SJCRH30 (cell line): ENCODE results near the gene BEST2. TPM values are rescaled to one million over a fixed set of nuclear protein-coding genes. Genes with fewer than 3 reads are reported as not detected.

ENCODE experiments used
- DNase-seq, 2 experiments: peaks; one replicate each; pipeline ENCODE4 v3.0.0-alpha.2; 2015 to 2020
- H3K27ac ChIP-seq: fragments of 250-450 bp; sonication (Bioruptor Pico); 2 replicates; pipeline ENCODE4 v1.5.1; 2020; ENCODE audit warnings: mild to moderate bottlenecking, moderate library complexity
- H3K27me3 ChIP-seq: fragments of 250-450 bp; sonication (Bioruptor Pico); 2 replicates; pipeline ENCODE4 v1.5.1; 2020; ENCODE audit warnings: mild to moderate bottlenecking, moderate library complexity
- H3K36me3 ChIP-seq: fragments of 250-450 bp; sonication (Bioruptor Pico); 2 replicates; pipeline ENCODE4 v1.5.1; 2020; ENCODE audit warnings: mild to moderate bottlenecking, moderate library complexity
- H3K4me1 ChIP-seq: fragments of 250-450 bp; sonication (Bioruptor Pico); 2 replicates; pipeline ENCODE4 v1.5.1; 2020; ENCODE audit warnings: mild to moderate bottlenecking, moderate library complexity
- H3K4me3 ChIP-seq: fragments of 250-450 bp; sonication (Bioruptor Pico); 2 replicates; pipeline ENCODE4 v1.5.1; 2020; ENCODE audit warnings: mild to moderate bottlenecking, moderate library complexity
- H3K9me3 ChIP-seq: fragments of 250-450 bp; sonication (Bioruptor Pico); replicated peaks from 2 replicates; pipeline ENCODE4 v1.5.1; 2020; ENCODE audit warnings: mild to moderate bottlenecking, moderate library complexity
- total RNA-seq: library from RNA; depleted of rRNA; stranded (reverse); fragments of >200 nt; shearing (Covaris generic); gene quantifications from 2 replicates; pipeline ENCODE4 v1.2.3, GENCODE V29; 2014

BEST2 gene
- total RNA-seq, 1 experiment from 2014 or later, result 0.04 TPM

DNA sequence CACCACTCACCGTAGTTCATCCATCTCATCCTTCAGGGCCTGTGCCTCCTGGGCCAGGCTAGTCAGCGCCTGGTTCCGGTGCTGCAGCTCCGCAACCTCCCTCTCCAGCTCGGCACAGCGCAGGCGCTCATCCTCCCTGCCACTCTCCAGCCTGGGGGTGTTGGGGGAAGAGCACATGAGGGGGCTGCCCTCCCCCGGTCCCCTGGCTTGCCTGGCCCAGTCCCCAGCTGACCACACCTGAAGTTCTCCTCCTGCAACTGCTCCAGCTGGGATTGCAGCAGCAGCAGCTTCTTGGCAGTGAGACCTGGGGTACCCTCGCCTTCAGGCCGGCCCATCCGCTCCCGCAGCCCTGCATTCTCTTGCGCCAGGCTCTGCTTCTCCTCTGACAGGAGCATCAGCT lies 19.3 kb downstream of the BEST2 start:
- H3K4me3 ChIP-seq, result no peak overlapping the region
- 0 out of 2 replicates have a peak, but pooled peaks cover 3% of the 10 kb centered on the region for H3K36me3 ChIP-seq
- H3K27ac ChIP-seq, result no peak overlapping the region
- peaks cover 5% of the 10 kb centered on the region for H3K4me1 ChIP-seq
- no peaks in the 10 kb centered on the region for H3K27me3 ChIP-seq
- no peak for DNase-seq
- no peaks in the 10 kb centered on the region for H3K9me3 ChIP-seq

DNA sequence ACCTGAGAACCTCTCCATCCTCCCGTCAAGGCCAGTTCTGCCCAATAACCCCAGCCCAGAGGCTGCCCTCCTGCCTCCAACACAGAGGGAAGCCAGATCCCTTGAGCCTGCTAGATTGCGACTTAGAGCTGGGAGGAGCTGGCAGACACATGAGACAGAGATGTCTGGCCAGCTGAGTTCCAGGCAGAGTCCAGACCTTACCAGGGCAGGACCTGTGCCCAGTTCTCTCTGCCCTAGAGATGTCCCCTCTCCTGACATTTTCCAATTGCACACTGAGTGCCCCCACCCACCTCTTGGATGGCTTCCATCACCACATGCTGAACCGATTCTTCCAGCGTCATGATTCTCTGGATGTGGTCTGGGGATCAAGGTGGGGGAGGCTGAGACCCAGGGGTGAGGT lies 20.7 kb downstream of the BEST2 start:
- Histone ChIP-seq H3K4me3 (no peak overlapping the region), H3K27me3 (no peaks in the 10 kb centered on the region), H3K36me3 (0 out of 2 replicates have a peak, but pooled peaks cover 3% of the 10 kb centered on the region), H3K27ac (no peak overlapping the region), H3K9me3 (no peaks in the 10 kb centered on the region), H3K4me1 (peaks cover 5% of the 10 kb centered on the region)
- DNase-seq, result no peak

DNA sequence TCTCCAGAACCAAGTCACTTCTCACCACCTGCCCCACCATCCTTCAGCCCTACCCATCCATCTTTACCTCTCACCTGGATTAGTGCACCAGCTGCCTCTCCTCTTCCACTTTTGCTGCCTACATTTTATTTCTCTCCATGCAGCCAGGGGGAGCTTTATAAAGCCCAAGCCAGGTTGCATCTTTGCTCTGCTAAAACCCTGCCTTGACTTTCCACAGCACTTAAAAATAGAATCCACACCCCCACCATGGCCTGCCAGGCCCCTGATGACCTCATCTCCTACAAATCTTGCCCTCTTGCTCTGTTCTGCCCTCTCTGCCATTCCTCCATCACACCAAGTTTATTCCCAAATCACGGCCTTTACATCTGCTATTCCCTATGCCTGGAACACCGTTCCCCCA lies 22.0 kb downstream of the BEST2 start:
- Histone ChIP-seq H3K27ac (no peak overlapping the region), H3K4me1 (peaks cover 6% of the 10 kb centered on the region), H3K9me3 (no peaks in the 10 kb centered on the region), H3K4me3 (no peak overlapping the region), H3K36me3 (0 out of 2 replicates have a peak, but pooled peaks cover 3% of the 10 kb centered on the region), H3K27me3 (no peaks in the 10 kb centered on the region)
- peak; percentile 37 to 39 for DNase-seq

DNA sequence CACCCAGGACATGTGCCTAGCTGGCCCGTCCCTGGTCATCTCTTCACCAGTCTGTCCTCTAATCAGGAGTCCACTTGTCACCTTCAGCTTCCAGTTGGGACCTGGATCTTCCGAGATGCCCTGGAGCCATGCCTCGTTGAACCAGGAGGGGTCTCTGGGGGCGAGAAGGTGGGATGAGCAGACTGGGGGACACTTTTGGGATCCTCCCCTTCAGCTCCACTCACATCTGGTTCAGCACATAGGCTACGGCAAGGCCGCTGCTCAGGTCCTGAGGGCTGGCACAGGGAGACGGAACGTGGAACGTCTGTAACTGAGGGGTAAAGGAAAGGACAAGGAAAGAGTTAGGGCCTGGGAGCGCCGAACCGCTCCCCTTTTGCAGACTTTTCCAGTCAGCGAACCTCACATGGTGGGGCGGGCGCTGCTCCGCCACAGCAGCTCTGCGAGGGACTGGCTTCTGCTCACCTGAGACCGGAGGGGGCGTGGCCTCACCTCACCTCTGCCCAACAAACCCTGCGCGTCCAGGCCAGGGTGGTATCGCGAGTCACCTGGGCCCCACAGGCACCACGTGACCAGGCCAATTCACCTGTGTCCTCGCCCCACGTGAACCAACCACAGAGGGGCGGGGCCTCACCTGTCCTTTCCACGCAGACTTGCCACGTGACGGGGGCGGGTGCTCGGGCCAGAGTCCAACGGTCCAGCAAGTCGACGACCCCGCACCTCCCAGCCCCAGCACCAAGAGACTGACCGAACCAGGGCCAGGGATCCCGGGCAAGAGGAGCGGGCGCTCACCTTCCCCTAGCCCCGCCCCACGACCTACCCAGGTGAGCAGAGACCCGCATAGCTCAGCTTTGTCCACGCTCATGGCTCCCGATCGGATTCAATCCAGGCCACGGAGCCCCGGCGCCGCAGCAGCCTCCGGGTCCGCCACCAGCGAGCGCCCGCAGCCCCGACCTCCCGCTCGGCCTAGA lies 23.3 kb downstream of the BEST2 start, which contains the start of gene HOOK2:
Gene HOOK2 (minus strand): TSS at position 965 of the 968 bp plus-strand sequence. CDS start 103 bp downstream, at position 862.
- no peak for DNase-seq
- no peaks in the 10 kb centered on the region for H3K36me3 ChIP-seq
- peak within 1 kb of the TSS; percentile 64 for H3K4me3 ChIP-seq
- peaks cover 18% of the 10 kb centered on the region for H3K4me1 ChIP-seq
- peak within 1 kb of the TSS; percentile 17; the same call in 1 of the 2 replicates for H3K27ac ChIP-seq
- no peaks in the 10 kb centered on the region for H3K9me3 ChIP-seq
- no peaks in the 10 kb centered on the region for H3K27me3 ChIP-seq

DNA sequence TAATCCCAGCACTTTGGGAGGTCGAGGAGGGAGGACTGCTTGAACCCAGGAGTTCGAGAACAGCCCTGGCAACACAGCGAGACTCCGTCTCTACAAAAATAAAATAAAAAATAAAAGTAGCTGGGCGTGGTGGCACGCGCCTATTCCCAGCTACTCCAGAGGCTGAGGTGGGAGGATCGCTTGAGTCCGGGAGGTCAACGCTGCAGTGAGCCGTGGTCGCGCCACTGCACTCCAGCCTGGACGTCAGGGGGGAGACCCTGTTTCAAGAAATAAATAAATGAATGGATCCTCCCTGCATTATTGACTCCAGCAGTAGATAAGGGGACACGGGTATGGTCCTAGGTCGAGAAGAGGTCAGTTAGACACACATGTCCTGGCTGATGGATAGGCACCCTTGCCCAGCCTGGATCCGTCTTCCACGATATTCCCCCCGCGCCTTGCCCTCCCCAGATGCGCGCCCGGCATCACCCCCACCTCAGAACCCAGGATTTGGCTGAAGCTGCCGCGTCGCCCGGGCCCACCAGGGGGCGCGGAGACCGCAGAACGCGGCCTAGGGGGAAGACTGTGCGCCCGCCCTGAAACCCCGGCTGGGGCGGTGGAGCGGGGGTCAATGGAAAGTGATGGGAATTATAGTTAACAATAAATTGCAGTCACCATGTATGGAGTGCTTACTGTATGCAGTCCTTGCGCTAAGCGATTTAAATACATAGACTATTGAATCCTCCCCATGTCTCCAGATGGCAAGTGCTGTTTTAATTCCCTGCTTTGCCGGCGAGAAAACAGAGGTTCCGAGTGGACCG lies 25.8 kb downstream of the BEST2 start:
- DNase-seq, result peak; percentile 91 to 94

DNA sequence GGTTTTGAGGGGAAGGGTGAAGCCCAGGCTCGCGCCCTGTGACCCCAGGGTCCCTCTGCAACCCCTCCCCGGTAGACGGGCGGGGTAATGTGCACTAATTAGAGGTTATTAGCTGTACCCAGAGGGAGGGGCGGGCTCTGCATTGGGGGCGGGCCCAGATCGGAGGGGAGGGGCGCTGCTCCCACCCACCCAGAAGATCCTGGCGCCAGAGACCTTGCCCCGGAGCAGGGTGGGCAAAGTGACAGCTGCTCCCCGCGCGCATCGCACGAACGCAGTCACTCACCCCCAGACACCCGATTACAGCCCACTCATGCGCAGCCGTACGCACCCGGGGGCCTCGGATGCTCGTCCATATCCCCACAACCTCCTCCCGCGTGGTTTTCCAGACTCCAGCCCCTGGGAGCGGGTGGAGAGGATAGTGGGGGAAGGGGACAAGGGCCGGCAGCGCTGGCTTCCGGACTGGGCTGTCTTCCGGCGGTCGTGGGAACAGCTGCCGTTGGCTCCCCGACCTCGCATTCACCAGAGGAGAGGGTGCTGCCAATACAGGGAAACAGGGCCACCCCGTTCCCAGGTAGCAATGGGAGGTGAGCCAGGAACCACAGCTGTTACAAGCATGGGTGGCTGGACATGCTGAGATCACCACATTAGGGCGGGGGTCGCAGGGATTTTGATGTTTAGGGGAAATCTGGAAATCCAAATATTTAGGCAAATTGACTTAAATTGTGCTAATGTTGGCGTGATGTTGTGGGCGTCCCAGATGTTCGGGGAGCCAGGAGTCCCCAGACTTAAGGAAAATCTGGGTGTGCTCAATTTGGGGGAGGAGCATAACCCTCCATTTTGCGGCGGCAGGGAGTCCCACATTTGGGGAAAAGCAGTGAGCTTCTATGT lies 26.7 kb downstream of the BEST2 start:
- Histone ChIP-seq H3K4me1 (peaks cover 20% of the 10 kb centered on the region), H3K27ac (peak overlapping the region; percentile 96), H3K27me3 (no peaks in the 10 kb centered on the region), H3K9me3 (no peaks in the 10 kb centered on the region), H3K36me3 (no peaks in the 10 kb centered on the region), H3K4me3 (peak overlapping the region; percentile 60)
- DNase-seq, result peak; percentile 94 to 96

More for the DNA sequence above, 25.8 kb downstream of the BEST2 start:
- no peaks in the 10 kb centered on the region for H3K27me3 ChIP-seq
- H3K27ac ChIP-seq, result peak overlapping the region; percentile 96
- H3K4me3 ChIP-seq, result peak overlapping the region; percentile 60
- H3K36me3 ChIP-seq, result no peaks in the 10 kb centered on the region
- H3K9me3 ChIP-seq, result no peaks in the 10 kb centered on the region
- H3K4me1 ChIP-seq, result peaks cover 20% of the 10 kb centered on the region

DNA sequence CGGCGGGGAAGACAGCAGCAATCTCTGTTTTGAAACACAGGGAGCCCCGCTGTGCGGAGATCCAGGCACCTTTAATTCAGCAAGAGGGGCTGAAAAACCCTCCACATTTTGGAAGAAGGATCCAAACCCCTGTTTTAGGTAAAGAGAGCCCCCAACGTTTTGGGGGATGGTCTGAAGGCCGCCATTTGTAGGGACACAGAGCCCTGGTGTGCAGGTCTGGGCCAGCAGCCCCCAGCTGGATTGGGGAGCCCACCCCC lies 27.2 kb downstream of the BEST2 start:
- H3K4me1 ChIP-seq, result peaks cover 23% of the 10 kb centered on the region
- no peaks in the 10 kb centered on the region for H3K27me3 ChIP-seq
- peak overlapping the region; percentile 60 for H3K4me3 ChIP-seq
- no peaks in the 10 kb centered on the region for H3K9me3 ChIP-seq
- no peaks in the 10 kb centered on the region for H3K36me3 ChIP-seq
- no peak for DNase-seq
- H3K27ac ChIP-seq, result peak overlapping the region; percentile 96

DNA sequence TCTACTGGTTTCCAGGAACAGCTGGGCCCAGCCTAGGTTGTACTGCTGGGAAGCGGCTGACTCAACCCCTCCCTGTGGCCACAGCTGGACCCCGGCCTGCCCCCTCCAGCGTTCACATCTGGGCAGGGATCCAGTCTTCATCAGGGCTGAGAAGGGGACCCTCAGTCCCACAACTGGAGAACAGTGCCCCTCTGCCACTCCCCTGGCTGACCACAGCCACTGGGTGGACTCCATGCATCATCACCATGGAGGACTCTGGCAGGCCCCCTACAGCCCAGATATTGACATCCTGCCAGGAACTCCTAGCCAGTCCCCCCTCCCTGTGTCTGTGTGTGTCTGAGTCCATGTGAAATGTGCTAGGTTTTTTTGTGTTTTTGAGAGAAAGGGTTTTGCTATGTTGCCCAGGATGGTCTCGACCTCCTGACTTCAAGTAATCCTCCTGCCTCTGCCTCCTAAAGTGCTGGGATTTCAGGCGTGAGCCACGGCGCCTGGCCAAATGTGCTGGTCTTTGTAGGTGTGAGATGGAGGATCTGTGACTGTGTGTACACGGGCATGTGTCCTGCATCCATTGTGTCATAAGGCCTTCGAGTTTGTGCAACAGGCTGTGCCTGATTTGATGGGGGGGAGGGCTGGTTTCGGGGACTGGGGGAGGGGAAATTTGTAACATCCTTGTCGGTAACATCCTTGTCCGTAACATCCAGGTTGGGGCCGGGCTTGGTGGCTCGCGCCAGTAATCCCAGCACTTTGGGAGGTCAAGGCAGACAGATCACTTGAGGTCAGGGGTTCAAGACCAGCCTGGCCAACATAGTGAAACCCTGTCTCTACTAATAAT lies 27.8 kb downstream of the BEST2 start:
- Histone ChIP-seq H3K27me3 (no peaks in the 10 kb centered on the region), H3K27ac (peak overlapping the region; percentile 96), H3K9me3 (no peaks in the 10 kb centered on the region), H3K36me3 (no peaks in the 10 kb centered on the region), H3K4me1 (peaks cover 26% of the 10 kb centered on the region), H3K4me3 (peak overlapping the region; percentile 60)
- DNase-seq, result peak; percentile 84 to 91

DNA sequence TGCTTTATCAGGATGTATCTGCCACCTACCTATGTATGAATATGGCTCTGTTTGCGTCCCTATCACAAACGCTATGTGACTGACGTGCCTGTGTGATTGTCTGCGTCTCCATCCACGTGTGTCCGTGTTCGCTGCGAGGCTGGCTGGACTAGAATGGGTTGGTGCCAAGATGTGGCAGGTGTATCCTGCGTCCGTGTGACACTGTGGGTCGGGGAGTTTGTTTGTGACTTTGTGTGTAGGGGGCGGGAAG lies 30.5 kb downstream of the BEST2 start:
- H3K36me3 ChIP-seq, result no peaks in the 10 kb centered on the region
- H3K27ac ChIP-seq, result no peak overlapping the region; the same call in 1 of the 2 replicates
- no peak for DNase-seq
- peak overlapping the region; percentile 56 for H3K4me3 ChIP-seq
- H3K27me3 ChIP-seq, result no peaks in the 10 kb centered on the region
- peaks cover 43% of the 10 kb centered on the region for H3K4me1 ChIP-seq
- no peaks in the 10 kb centered on the region for H3K9me3 ChIP-seq

DNA sequence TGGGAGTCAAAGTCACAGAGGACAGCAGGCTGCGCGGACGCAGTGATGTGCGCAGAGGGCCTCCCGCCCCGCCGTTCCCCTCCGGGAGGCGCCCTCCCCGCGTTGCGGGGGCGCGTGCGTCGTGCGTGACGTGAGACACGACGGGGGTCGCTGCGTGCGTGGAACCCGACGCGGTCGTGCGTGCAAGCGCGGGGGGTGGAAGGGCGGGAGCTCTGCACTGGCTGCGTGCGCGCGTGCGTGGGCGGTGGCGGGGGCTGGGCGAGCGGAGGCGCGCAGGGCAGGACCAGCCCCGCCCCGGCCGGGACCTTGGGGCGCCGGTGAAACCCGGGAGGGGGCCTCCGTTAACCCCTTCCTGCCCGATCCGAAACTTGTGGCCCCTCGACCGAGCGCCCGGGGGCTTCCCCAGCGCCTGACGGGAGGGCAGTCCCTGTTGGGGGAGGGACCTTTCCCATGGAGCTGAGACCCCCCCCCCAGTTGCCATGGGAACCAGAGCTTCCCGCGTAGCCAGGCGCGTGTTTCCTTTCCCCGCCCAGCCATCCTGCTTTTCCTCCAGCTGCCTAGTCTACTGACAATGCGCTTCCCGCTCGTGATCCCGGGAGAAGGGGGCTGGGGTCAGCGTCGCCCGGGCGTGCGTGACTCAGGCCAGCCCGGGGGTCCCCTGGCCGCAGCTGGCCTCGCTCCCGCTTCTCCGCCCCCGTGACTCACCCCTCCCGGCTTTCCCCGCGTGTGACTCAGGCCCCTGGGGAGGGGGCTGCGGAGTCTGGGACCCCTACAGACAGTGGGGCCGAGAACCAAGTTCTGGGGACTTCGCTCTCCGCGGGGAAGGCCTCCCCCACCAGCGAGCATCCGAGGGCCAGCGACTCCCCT lies 31.1 kb downstream of the BEST2 start:
- no peaks in the 10 kb centered on the region for H3K36me3 ChIP-seq
- H3K27ac ChIP-seq, result peak overlapping the region; percentile 79
- H3K9me3 ChIP-seq, result no peaks in the 10 kb centered on the region
- no peaks in the 10 kb centered on the region for H3K27me3 ChIP-seq
- peak overlapping the region; percentile 56 for H3K4me3 ChIP-seq
- DNase-seq, result peak; percentile 91 to 93
- peaks cover 43% of the 10 kb centered on the region for H3K4me1 ChIP-seq

DNA sequence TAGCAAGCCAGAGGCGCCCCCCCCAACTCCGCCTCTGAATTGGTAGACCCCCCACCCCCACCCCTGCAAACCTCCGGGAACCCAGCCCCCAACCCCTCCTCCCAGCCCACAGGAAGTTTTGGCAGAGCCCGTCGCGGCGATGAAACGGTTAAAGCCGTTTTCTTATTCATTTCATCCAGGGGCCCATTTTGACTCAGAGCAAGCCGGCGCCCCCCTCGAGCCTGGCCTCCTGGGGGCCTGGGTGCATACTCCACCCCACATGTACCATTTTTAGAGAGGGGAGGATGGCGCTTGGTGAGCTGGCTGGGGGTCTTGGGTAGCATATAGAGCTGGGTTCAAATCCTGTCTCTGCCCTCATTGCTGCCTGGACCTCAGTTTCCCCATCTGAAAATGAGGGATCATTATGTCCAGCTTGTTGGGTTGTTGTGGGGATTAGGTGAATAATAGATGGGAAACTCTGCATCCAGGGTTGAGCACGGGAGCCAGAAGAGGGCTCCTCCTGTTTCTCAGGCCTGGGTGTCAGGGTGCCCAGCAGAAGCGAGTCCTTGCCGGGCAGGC lies 31.8 kb downstream of the BEST2 start:
- Histone ChIP-seq H3K4me1 (peaks cover 48% of the 10 kb centered on the region), H3K4me3 (peak overlapping the region; percentile 56), H3K9me3 (no peaks in the 10 kb centered on the region), H3K27me3 (no peaks in the 10 kb centered on the region), H3K27ac (peak overlapping the region; percentile 79), H3K36me3 (no peaks in the 10 kb centered on the region)
- peak; percentile 57 to 60 for DNase-seq

DNA sequence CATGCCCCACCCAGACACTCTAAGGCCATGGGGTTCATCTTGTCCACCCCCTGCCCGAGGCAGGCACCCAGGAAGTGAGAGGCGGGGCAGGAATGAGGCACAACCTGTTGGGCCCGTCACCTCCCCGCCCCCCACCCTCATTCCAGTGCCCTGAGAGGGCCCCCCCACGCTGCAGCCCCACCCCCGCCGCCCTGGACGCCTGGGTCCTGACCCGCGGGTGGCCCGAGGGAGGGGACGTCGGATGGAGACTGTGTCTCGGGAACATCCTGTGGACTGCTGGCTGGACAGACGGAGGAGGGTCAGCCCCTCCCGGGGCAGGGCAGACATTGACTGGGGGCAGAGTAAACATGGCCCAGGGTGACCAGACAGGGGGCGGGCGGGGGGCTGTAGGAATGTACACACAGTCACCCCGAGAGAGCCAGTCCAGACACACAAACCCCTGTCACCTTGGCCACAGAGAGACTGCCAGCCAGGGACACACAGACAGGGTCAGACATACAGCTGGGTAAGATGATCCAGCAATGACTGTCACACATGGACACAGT lies 32.3 kb downstream of the BEST2 start:
- DNase-seq, result peak in 1 of 2 experiments; percentile 37
- H3K9me3 ChIP-seq, result no peaks in the 10 kb centered on the region
- H3K4me3 ChIP-seq, result peak overlapping the region; percentile 56; the same call in 1 of the 2 replicates
- peak overlapping the region; percentile 79; the same call in 1 of the 2 replicates for H3K27ac ChIP-seq
- H3K4me1 ChIP-seq, result peaks cover 49% of the 10 kb centered on the region
- no peaks in the 10 kb centered on the region for H3K27me3 ChIP-seq
- no peaks in the 10 kb centered on the region for H3K36me3 ChIP-seq
